Measurements from ENCODE around the gene RIPPLY2. TPM values are rescaled to one million over a fixed set of nuclear protein-coding genes. Genes with fewer than 3 reads are reported as not detected.

The RIPPLY2 gene
- total RNA-seq, 1 experiment from 2014 or later = not detected

GRCh38 chr6:83815631-83816272 is 37.4 kb upstream of the RIPPLY2 start:
- H3K36me3 Mint-ChIP-seq (ENCODE audit: insufficient read depth, unreplicated experiment) = no peaks in the 10 kb centered on the region
- no peaks in the 10 kb centered on the region for H3K36me3 ChIP-seq (ENCODE audit: control insufficient read depth, insufficient read depth, low read length)
- no peaks in the 10 kb centered on the region for H3K4me1 ChIP-seq
- POLR2A ChIA-PET = no interaction called here
- no peak overlapping the region for H3K27ac Mint-ChIP-seq (ENCODE audit: unreplicated experiment)
- H3K4me3 ChIP-seq (ENCODE audit: low read depth, low read length) = no peak overlapping the region
- no peak overlapping the region for H3K4me3 Mint-ChIP-seq (ENCODE audit: unreplicated experiment)
- peaks cover 3% of the 10 kb centered on the region for H3K27me3 Mint-ChIP-seq (ENCODE audit: insufficient read depth, unreplicated experiment)
- CTCF ChIA-PET = no interaction called here
- TF ChIP-seq CTCF (IDR thresholded peaks at IDR 0.05; ENCODE audit: insufficient read depth in 1 of 2, low read depth in 1 of 2, low read length in 1 of 2, severe bottlenecking in 1 of 2, unreplicated experiment in 1 of 2) = no peak
- DNase-seq = no peak
- intact Hi-C loops (cut with micrococcal nuclease; ENCODE audit: unreplicated experiment) = no loop called here
- BruUV-seq (replicated peaks) = no TSS peak
- H3K4me1 Mint-ChIP-seq (ENCODE audit: low read depth, unreplicated experiment) = no peaks in the 10 kb centered on the region
- no peaks in the 10 kb centered on the region for H3K9me3 Mint-ChIP-seq (ENCODE audit: unreplicated experiment)
- H3K27me3 ChIP-seq (replicated peaks; ENCODE audit: control insufficient read depth, insufficient read depth, low read length) = no peaks in the 10 kb centered on the region
- no peaks in the 10 kb centered on the region for H3K9me3 ChIP-seq

- no peaks in the 10 kb centered on the region for H3K9me3 Mint-ChIP-seq (ENCODE audit: unreplicated experiment)
- H3K27ac Mint-ChIP-seq (ENCODE audit: unreplicated experiment) = no peak overlapping the region
- ChIA-PET POLR2A (no interaction called here), CTCF (no interaction called here)
- TF ChIP-seq CTCF (IDR thresholded peaks at IDR 0.05; ENCODE audit: insufficient read depth in 1 of 2, low read depth in 1 of 2, low read length in 1 of 2, severe bottlenecking in 1 of 2, unreplicated experiment in 1 of 2) = no peak
- BruUV-seq (replicated peaks) = no TSS peak
- no peak overlapping the region for H3K4me3 Mint-ChIP-seq (ENCODE audit: unreplicated experiment)
- Histone ChIP-seq H3K9me3 (no peaks in the 10 kb centered on the region), H3K4me3 (ENCODE audit: low read depth, low read length) (no peak overlapping the region), H3K27me3 (replicated peaks; ENCODE audit: control insufficient read depth, insufficient read depth, low read length) (no peaks in the 10 kb centered on the region), H3K4me1 (no peaks in the 10 kb centered on the region), H3K36me3 (ENCODE audit: control insufficient read depth, insufficient read depth, low read length) (no peaks in the 10 kb centered on the region)
- no peaks in the 10 kb centered on the region for H3K27me3 Mint-ChIP-seq (ENCODE audit: insufficient read depth, unreplicated experiment)
- no peaks in the 10 kb centered on the region for H3K4me1 Mint-ChIP-seq (ENCODE audit: low read depth, unreplicated experiment)
- intact Hi-C loops (cut with micrococcal nuclease; ENCODE audit: unreplicated experiment) = no loop called here
- no peaks in the 10 kb centered on the region for H3K36me3 Mint-ChIP-seq (ENCODE audit: insufficient read depth, unreplicated experiment)
- no peak for DNase-seq
Measured at GRCh38 chr6:83822629-83823169, 30.5 kb upstream of the RIPPLY2 start.

- POLR2A ChIA-PET = no interaction called here
- Mint-ChIP-seq H3K27ac (ENCODE audit: unreplicated experiment) (no peak overlapping the region), H3K4me1 (ENCODE audit: low read depth, unreplicated experiment) (no peaks in the 10 kb centered on the region), H3K9me3 (ENCODE audit: unreplicated experiment) (no peaks in the 10 kb centered on the region), H3K27me3 (ENCODE audit: insufficient read depth, unreplicated experiment) (no peaks in the 10 kb centered on the region), H3K36me3 (ENCODE audit: insufficient read depth, unreplicated experiment) (no peaks in the 10 kb centered on the region), H3K4me3 (ENCODE audit: unreplicated experiment) (no peak overlapping the region)
- CTCF ChIA-PET = no interaction called here
- no peaks in the 10 kb centered on the region for H3K9me3 ChIP-seq
- H3K4me1 ChIP-seq = no peaks in the 10 kb centered on the region
- TF ChIP-seq CTCF (IDR thresholded peaks at IDR 0.05; ENCODE audit: insufficient read depth in 1 of 2, low read depth in 1 of 2, low read length in 1 of 2, severe bottlenecking in 1 of 2, unreplicated experiment in 1 of 2) = no peak
- no peaks in the 10 kb centered on the region for H3K36me3 ChIP-seq (ENCODE audit: control insufficient read depth, insufficient read depth, low read length)
- H3K4me3 ChIP-seq (ENCODE audit: low read depth, low read length) = no peak overlapping the region
- intact Hi-C loops (cut with micrococcal nuclease; ENCODE audit: unreplicated experiment) = no loop called here
- no peak for DNase-seq
- H3K27me3 ChIP-seq (replicated peaks; ENCODE audit: control insufficient read depth, insufficient read depth, low read length) = no peaks in the 10 kb centered on the region
- BruUV-seq (replicated peaks) = no TSS peak
Measured at GRCh38 chr6:83824388-83824801, 28.8 kb upstream of the RIPPLY2 start.
